ENCODE measurements around the gene SLC6A13.

DNA sequence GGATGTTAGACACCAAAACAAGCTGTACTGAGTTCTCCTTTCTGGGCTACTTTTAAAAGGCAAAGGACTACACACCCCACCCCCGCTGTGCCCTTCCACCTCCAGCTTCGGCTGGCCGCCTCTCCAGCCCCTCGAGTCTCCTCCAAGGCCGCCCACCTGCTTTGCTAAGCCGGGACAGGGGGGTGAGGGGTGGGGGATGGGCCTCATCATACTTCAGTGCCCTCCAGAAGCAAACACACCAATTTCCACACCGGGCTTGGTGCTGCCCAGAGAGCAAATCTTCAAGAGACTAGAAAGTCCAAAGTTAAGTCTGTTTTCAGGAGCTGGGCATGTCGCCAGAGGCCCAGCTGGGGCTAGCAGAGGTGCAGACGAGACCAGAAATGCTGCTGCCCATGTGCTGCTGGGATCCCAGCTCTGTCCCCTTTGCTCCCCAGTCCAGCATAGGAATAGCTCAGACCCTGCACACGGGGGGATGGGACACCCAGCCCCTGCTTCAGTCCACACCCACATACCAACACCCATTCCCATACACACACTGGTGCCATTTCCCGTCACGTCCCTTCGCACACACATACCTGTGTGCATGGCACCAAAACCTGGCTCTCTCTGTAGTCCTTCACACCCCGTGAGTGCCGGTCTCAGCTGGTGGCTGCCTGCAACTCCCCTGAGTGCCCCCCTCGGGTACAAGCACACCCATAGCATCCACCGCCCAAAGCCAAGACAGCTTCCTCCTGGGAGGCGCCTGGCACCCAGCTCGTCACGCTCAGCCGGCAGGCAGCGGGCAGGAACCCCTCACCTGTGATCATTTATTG is 49.7 kb downstream of the SLC6A13 start:
- no peak for TF ChIP-seq POLR2A (IDR thresholded peaks at IDR 0.05)
- TF ChIP-seq, protein P1, sequence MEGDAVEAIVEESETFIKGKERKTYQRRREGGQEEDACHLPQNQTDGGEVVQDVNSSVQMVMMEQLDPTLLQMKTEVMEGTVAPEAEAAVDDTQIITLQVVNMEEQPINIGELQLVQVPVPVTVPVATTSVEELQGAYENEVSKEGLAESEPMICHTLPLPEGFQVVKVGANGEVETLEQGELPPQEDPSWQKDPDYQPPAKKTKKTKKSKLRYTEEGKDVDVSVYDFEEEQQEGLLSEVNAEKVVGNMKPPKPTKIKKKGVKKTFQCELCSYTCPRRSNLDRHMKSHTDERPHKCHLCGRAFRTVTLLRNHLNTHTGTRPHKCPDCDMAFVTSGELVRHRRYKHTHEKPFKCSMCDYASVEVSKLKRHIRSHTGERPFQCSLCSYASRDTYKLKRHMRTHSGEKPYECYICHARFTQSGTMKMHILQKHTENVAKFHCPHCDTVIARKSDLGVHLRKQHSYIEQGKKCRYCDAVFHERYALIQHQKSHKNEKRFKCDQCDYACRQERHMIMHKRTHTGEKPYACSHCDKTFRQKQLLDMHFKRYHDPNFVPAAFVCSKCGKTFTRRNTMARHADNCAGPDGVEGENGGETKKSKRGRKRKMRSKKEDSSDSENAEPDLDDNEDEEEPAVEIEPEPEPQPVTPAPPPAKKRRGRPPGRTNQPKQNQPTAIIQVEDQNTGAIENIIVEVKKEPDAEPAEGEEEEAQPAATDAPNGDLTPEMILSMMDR (IDR thresholded peaks at IDR 0.05 in 4 of 5, conservative IDR thresholded peaks at IDR 0.05 in 1 of 5), result no peak
